Activated naive CD8-positive, alpha-beta T cell treated with anti-CD3 and anti-CD28 coated beads, Interleukin-2, amount 50 U/mL, for 16 hours (primary cell): ENCODE data around the gene MAP6.
"Not testable (repeated sequence)": the region's sequence is repeated elsewhere in the genome, so short reads cannot be mapped to it uniquely, and the experiment has no call there.

Experiments used
- DNase-seq: peaks from one replicate; pipeline ENCODE4 v3.0.0-alpha.2; 2020; ENCODE audit warnings: low read depth, low spot score

Gene MAP6

DNA sequence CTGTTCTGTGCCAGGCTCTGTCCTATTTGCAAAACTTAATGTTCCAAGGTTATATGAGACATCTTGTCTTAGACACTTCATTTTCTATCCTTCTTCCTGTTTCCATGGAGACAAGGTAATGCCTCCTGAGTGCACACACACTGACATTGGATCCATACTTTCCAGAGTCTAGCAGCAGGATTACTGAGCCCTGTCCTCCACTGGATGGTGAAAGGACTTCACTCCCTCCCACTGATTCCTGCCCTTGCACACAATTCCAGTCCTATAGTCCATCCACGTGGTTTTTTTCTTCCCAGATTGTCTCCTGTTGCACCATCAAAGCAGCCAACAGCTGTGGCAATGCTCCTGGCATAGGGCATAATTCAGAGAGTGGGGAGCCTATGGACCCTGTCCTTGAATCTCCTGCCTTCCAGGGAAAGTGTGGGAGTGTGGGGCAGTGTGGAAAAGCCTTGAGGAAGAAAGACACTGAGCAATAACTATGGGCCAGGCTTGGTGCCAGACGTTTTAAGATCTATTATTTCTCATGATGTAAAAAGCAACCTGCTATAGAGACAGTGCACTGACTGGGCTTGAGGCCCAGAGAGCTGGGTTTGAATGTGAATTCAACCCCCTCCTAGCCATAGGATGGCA is 75.4 kb downstream of the MAP6 start:
- DNase-seq, result no peak

DNA sequence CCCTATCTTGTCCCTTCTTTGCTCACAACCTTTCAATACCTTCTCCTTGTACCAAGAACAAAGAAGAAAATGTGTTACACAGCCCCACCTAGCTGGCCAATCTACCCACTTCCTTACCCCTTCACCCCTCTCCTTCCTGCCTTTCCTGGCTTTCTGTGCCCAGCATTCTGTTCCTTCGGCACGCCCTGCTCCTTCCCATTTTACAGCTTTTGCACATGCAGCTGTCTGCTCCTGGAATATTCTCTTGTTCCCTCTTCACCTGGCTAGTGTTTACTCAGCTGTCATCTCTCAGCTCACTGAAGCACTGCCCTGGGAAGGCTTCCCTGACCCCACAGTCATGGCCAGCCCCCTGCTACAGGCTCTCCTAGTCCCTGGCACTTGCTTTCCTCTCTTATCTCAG is 76.1 kb downstream of the MAP6 start:
- no peak for DNase-seq

DNA sequence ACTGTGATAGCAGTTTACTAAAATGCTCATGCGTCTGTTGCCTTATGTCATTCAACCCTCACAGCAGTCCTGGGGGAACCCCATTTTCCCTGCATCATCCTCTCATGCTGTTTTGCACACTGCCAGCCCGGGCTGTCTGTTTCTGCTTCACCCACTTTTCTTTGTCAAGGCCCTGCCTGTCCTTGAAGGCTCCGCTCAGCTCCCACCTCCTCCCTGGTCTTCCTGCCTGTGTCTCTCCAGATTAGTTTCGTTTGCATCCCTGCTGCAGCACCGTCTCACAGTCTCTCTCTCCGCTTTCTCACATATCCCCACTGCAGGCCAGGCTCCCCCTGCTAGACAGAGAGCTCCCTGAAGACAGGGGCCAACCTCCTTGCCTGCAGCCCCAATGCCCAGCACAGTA is 76.9 kb downstream of the MAP6 start:
- no peak for DNase-seq

DNA sequence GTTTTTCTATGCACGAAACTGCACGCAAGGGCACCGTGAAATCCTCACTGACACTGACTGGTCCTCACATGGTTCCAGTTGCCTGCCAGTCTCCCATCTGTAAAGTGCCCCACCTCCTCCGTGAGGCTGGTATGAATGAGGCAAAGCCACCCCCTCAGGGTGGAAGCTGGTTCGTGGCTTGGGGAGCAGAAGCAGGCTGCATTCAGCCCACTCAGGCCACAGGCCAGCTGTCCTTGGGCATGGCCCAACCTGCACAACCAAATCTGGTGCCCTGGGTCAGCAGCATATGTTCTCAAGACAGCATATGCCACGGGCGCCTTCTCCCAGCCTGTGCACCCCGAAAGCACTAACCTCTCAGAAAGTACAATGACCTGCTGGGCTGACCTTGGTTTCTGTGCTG is 77.5 kb downstream of the MAP6 start:
- no peak for DNase-seq

DNA sequence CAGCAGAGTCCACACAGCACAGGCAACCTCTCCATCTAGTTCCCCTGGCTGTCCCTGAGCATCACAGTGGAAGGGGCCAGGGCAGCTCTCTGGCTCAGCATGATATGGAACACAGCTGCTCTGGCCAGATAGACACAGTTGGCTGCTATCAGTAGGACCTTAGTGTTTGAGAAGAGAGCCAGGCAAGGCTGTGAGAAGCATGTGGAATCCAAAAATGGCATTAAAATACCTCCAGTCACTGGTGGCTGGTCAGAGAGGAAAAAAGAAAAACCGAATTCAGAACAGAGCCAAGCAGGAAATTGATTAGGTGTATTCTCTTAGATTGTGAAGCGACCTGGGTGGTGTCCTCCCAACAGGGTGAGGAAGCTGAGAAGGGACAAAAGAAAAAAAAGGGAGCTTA is 78.9 kb downstream of the MAP6 start:
- DNase-seq, result no peak

DNA sequence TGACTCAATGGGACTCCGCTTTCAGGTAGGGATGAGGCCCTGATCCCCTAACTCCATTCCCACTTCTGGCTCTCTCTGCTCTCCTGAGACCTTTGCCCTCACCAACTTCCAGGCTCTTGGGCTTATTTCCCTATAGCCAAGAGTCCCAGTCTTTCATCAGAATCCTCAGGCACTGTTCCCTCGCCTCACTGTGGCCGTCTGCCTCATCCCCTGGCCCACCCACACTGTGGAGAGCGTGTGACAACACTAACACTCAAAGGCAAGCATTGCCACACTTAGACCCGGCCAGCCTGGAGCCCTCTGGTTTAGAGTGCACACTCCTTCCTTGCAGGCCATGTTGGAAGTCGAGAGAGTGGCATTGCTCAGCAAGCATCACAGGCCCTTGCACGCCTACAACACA is 79.8 kb downstream of the MAP6 start:
- DNase-seq, result no peak

DNA sequence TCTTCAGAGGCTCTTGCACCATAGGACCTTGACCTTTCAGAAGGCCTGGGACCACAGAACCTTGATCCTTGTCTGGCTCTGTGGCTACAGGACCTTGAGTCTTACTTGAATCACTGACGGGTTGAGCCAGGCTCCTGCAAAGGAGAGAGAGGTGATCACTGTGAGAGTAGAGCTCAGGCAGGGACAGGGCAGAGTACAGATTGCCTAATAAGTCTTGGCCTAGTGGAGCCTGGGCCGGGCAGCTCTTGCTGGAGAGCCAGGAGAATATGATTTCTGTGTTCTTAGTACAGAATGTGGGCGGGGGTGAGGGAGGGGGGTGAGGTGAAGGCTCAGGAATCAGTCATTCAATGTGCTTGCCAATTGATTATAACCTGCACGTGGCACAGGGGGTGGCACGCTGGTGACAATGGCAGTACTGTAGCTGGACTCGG is 80.8 kb downstream of the MAP6 start:
- no peak for DNase-seq

DNA sequence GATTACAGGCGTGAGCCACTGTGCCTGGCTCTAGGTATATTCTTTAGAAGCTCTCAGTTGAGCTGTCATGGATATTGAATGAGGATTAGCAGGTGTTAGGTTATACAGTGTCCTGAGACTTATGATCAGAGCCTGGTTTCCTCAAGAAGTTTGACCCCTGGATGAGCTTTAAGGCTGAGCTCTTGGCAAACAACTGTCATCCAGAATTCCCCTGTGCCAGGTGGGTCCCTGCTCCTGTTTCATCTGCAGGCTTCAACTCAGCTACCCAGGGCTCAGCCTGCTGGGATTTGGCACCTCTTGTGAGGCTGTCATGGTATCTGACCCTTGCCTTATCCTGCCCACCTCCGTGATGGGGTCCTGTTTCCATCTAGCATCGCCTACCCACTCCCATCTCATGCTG is 82.4 kb downstream of the MAP6 start:
- DNase-seq, result no peak

DNA sequence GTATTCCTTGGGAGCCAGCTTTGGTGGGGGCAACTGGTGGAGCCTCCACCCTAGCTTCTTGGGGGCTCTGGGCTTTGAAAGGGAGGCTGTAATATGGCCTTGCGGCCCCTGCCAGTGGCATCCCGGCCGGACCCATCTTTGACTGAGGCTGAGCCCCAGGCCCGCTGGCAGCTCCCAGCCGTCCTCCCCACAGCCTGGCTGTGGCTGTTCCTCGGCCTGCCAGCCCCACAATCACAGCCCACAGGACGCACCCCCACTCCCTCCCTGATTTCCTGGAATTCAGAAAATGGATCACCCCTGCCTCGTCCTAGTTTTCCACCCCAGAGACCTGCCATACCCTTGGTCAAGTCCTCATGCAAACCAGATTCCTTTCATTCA is 83.6 kb downstream of the MAP6 start:
- DNase-seq, result no peak

DNA sequence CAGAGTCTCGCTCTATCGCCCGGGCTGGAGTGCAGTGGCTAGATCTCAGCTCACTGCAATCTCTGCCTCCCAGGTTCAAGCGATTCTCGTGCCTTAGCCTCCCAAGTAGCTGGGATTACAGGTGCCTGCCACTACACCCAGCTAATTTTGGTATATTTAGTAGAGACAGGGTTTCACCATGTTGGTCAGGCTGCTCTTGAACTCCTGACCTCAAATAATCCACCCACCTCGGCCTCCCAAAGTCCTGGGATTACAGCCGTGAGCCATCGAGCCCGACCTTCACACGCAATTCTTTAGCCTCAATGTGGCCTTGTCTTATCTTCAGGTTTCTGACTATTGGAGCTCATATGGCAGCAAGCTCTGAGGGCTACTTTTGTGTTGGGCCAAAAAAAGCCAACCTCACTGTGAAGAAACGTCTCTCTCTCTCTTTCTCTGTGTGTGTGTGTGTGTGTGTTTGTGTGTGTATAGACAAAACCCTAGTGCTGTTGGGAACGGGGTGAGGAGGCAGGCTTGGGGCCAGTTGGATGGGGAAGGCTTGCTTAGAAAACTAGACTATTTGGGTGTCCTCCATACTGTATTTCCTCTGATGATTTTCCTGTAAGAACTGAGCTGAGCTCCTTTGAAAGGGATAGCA is 84.1 kb downstream of the MAP6 start:
- DNase-seq, result not testable (repeated sequence)

DNA sequence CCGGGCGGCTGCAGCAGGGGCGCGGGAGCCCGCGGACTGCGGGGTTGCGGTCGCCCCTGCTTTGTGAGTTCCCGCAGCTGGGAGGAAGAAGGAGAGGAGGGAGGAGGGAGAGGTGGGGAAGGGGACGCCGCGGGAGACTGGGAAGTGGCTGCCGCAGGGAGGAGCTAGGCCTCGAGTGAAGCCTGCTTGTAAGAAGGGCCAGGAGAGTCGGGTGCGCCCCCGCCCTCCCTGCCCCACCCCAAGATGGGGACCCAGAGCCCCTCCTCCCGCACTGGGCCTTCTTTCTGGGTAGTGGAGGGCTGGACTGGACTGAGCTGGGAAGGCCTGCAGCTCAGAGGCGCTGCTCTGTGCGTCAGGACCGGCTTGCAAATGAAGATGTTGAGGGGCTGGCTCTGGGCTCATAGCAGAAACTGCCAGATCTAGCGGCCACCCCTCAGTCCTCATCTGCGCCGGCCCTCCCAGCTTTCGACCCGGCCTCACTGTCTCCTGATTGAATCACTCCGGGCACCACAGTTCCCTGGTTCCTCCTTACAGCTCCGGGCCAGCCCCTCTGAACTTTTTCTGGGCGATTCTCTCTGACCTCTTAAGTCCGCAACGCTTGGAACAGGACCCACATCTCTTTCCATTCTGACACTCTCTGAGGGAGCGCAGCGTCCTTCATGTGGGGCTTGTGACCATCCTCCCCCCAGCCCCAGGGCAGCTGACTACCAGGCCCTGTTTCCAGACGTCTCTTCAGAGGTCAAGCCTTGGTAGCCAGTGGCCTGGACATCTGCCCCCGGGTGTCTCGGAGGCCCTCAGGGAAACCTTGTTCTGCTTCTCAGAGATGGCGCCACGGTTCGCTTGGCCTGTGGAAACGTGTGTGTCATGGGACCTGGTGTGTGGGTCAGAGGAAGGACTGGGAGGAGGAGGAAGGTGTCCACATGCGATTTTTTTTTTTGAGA is 84.8 kb downstream of the MAP6 start:
- DNase-seq, result no peak

DNA sequence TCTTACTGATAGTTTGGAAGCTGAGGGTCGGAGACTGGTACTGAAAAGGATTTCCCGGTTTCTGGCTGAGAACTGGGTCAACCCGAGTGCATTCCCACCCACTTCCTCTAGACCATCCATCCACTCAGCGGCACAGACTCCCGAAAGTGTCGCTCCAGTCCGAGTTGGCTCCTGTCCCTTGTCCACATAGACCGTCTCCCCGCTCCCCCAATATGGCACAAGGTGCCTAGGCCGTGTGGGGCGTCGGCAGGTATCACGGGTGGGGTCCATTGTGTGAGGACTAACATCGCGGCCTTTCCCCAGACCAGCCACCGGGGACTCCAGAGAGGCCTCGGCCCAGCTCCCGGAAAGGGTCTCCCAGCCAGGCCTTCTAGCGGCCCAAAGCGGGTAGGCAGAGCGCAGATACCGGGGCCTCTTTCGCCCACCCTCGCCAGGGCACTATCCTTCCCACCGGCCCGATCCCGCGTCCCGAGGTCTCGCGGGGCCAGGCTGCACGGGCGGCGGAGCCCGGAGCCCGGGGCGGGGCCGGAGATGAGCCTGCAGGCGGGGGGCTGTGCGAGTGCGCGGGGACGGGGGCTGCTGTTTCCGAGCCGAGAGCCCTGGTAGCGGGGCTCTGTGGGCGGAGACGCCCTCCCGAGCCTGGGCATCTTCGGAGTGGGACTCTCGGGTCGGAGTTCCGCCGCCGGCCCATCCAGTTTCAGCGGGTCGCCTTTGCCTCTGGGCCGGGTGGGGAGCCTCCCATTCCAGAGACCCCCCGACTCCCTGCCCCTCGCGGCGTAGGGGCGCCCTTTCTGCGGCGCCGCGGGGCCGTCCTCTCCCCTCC is 85.7 kb downstream of the MAP6 start:
- DNase-seq, result peak; percentile 30

DNA sequence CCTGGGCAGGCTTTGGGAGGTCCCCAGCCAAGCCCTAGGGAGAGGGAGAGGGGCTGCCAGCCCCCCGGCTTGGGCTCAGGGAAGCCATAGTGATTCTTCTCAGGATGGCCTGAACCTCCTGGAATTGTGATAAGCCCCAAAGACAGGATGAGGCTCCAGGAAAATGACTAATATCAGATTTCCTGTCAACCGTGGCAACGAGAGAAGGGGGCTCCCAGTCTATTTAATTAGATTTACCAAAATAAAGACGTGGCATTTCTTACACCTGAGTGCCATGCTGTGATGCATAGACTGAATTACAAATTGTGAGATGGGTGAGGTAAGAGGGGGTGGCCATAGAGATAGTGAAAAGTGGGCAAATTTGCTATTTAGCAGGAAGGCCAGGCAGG is 86.3 kb downstream of the MAP6 start:
- no peak for DNase-seq

DNA sequence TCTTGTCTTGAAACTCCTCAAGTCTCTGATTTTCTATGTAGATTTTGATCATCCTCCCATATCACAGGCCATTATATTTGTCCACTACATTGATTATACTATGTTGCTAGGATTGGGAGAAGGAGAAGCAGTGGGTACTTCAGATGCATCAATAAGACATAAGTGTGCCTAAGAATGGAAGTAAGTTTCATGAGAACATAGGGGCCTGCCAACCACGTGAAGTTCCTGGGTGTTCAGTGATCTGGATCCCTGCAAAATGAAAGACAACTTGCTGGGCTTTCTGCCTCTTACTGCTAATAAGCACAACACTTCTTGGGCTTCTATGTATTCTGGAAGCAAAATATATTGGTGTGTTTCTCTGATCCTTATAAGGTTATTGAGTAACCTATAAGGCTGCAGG is 89.0 kb downstream of the MAP6 start:
- DNase-seq, result no peak

DNA sequence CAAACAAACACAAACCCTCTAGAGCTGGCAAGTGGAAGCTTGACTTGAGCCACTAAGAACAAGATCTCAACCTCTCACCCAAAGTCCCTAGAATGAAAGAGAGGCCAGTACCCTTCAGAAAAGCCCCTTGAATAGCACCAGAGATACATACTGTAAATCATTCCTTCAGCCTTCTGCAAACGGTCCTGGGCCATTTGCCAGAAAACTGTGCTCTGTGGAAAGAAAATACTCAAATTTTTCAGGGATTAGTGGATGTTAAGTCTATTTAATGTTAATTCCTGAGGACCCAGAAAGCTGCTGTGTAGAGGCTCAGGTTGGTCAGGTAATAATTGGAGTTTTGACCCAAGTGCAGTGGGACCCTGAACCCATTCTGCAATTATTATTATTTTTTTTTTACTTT is 89.9 kb downstream of the MAP6 start:
- no peak for DNase-seq

DNA sequence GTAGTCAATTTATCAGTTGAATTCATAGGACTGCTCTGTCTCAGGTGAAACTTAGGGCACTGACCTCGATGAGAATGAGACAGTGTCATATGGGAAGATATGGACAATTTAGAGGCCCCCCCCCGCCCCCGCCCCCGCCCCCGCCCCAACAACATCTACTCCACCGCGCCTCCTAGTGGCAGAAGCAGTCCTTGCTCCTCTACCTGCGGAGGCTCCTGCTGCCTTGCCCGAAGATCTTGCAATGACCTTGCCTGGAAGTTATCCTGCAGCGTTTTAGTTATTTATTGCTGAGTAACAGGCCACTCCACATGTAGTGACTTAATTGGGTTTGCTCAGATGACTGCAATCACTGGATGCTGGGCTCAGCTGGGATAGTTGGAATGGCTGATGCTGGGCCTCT is 91.6 kb downstream of the MAP6 start:
- DNase-seq, result peak; percentile 34

DNA sequence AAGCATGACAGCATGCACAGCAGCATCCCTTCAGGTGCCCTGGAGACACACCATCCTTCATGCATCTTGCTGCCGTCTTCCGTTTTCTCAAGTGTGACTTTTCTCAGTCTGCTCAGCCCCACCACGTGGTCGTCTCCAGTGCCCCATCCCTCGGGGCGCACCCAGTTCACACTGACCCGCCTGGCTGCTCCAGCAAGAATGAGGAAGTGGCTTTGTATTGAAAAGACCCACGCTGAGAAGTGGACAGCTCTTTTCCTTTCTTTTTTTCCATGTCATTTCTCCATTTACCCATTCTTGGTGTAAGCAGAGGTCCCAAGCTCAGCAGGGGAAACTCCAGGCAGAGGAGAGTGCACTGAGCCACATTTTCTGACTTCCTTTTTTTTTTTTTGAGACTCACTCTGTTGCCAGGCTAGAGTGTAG is 92.3 kb downstream of the MAP6 start:
- no peak for DNase-seq

DNA sequence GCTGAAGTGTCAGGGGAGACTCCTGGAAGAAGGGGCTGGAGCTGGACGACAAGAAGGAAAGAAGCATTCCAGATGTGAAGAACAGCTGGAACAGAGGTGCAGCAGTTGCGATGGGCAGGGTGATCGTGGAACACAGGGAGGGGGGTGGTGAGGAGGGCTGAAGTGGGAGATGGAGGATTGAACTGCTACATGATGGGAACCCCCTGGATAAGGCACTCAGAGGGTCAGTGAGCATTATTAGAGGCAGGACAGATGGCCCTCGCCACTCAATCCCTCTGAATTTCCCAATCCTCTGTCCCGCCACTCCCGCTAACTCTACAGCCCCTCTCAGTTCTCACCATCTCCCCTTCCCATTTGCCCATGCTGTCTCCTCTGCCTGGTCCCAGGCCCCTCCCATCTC is 92.8 kb downstream of the MAP6 start:
- DNase-seq, result no peak

DNA sequence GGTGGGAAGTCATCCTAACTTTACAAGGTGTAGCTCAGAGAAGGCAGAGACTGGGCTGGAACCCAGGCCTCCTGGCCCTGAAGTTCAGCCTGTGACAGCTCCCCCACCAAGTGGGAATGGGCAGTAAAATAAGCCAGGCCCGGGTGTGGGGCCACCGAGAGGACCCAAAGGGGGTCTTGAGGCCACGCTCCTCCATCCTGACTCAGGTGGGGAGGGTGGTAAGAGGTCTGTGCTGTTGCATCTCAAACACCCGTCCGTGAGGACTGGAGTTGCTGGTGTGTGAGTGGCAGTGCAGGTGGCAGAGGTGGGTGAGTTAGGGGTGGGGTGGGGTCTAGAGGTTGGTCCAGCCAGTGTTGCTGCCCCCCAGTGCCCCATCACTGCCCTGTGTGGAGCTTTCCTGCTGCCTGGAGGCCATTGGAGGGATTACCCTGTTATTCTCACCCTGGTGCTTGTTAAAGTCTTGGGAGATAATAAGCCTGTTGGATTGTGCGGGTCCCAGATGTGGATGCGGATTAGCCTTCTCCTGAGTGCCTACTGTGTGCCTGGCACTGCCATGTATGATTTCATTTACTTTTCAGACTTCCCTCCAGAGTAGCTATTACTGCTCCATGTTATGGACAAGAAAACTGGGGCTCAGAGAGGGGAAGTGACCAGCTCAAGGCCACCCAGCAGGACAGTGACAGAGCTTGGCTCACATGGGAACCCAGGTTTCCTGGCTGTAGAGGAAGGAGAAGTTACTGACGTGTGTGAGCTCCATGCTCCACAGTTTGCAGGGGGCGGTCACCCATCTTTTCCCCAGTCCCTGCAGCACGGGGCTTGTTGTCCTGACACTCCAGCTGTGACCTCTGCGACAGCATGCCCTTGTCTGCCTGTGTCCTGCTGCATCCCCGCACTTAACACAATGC is 93.9 kb downstream of the MAP6 start:
- DNase-seq, result no peak

DNA sequence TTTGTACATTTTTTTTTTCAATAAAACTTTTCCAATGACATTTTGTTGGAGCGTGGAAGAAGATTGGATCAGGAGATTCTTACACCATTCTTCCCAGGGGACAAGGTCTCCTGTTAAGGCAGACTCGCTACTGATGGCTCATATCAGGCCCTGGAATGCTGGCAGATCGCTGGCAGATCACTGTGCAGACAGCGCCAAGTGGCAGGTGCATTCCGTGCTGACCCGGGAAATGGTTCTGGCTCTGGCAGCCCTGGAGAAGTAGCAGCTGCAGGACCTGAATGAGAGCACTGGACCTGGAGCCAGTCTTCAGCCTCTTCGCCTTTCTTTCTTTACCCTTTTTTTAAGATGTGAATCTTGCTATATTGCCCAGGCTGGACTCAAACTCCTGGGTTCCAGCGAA is 96.1 kb downstream of the MAP6 start:
- DNase-seq, result no peak

DNA sequence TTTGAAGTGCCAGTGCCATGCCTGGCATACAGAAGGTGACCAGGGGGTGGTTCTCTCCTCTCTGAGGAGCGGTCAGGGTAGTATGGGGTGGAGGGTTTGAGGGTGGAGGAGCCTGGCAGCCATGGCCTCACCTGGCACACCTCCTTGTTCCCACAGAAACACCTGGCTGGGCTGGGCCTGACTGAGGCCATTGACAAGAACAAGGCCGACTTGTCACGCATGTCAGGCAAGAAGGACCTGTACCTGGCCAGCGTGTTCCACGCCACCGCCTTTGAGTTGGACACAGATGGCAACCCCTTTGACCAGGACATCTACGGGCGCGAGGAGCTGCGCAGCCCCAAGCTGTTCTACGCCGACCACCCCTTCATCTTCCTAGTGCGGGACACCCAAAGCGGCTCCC is 97.2 kb downstream of the MAP6 start:
- DNase-seq, result no peak
